Erythroblast (primary cell): ENCODE data around the gene KAZN.
"Not testable (repeated sequence)": the region's sequence is repeated elsewhere in the genome, so short reads cannot be mapped to it uniquely, and the experiment has no call there.

Experiments
- DNase-seq, 2 experiments: peaks; one replicate each; lab custom pipeline; 2025; lab: John Stamatoyannopoulos, UW
- GATA1 ChIP-seq: IDR thresholded peaks from 2 replicates; pipeline ENCODE4 v1.6.1; 2011; ENCODE audit warnings: low read depth, mild to moderate bottlenecking, control low read depth, low read length, moderate library complexity
- POLR2A ChIP-seq: IDR thresholded peaks from 2 replicates; pipeline ENCODE4 v1.6.1; 2011; ENCODE audit warnings: mild to moderate bottlenecking, low read length

The KAZN gene

DNA sequence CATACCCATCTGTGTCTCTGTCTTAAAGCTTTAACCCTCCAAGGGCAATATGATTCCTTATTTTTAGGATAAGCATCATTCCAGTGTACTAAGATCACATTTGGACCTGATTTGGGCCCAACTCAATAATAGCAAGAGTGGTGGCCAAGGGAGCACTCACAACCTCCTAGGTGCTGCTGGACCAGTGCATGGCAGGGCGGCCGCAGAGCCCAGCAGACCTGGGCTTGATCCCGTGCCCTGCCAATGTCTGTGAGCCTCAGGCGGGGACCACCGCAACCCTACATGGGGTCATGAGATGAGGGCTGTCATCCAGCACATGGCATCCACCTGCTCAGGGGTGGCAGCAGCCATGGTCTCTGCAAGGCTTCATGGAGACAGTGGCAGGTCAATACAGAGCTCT, 353.3 kb downstream of the KAZN start:
- TF ChIP-seq GATA1 (no peak), POLR2A (no peak)
- DNase-seq = no peak

DNA sequence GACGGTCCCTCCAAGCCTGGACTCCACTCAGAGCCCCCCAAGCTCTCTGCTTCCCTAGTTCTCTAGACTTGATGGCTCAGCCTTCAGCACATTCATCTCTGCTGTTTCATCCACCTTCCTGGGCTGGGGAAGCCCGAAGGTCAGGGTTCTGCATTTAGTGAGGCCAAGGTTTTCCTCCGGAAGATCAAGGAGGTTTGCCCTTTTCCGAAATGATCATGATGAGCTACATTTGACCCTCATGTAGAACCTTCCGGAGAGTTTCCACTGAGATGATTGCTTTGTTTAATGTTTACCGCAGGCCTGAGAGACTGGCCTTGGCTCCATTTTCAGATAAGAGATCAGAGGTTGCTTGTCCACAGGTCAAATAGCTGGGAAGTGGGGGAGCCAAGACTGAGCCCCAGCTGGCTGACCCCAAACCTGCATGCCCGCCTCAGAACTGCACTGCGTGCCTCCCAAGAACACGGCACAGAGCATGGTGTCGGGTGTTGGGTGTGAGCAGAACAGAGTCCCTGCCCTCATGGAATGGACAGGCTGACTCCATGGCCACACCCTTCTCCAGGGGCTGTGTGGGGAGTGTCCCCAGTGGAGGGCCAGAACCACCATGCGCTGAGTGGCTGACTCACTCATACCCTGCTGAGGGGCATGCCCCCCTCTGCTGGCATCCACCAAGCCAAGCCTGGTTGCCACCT, 354.3 kb downstream of the KAZN start:
- TF ChIP-seq GATA1 = no peak
- TF ChIP-seq POLR2A = no peak
- no peak for DNase-seq

DNA sequence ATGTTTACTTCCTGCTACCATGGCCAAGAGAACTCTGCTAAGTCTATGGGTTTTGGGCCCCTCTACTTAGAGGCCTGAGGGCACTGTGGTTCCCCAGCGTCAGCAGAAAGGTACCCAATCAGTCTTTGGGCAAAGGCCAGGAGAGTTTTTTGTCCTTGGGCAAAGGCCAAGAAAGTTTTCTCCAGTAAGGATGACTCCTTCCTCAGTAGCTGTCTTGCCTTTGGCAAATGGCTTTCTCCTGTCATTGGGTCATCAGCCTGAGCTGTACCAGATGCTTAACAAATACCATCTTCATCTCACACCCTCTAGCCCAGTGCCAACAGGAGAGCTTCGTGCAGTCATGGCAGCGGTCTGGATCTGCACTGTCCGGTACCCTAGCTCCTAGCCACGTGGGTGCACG, 355.7 kb downstream of the KAZN start:
- TF ChIP-seq POLR2A = no peak
- TF ChIP-seq GATA1 = no peak
- DNase-seq = no peak

DNA sequence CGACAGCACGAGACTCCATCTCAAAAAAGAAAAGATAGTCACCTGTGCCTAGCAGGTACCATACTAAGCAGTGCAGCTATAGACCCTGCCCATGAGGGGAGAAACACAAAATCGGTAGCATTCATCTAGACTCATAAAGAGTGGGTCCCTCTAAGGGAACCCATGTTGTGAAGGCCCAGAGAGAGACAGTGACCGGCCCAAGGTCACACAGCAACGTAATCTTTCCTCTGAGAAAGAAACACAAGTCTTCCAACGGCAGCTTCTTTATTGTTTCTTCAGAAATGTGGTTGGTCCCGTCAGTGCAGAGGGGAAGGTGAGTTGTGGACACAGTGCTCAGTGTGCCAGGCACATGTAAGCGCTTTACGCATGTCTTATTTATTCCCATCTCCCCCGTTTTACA, 356.4 kb downstream of the KAZN start:
- TF ChIP-seq GATA1 = no peak
- DNase-seq = no peak

DNA sequence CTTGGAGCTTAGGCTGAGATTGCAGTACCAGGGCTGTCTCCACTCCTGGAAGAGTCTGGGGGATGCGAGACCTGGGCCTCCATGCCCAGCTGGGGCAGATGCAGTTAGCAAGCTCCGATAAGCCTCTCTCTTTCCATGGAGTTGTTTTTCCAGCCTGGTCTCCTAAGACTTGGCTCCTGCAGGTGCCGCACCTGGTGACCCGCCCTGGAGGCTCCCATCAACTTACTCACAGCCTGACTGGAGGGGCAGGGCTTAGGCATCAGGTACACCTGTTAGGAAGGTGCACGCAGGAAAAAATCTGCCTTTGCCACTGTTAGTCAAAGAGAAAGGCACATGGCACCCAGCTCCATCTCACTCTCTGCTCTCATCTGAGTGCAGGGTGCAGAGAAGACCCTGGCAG, 356.9 kb downstream of the KAZN start:
- DNase-seq = no peak
- TF ChIP-seq POLR2A = no peak
- TF ChIP-seq GATA1 = no peak

DNA sequence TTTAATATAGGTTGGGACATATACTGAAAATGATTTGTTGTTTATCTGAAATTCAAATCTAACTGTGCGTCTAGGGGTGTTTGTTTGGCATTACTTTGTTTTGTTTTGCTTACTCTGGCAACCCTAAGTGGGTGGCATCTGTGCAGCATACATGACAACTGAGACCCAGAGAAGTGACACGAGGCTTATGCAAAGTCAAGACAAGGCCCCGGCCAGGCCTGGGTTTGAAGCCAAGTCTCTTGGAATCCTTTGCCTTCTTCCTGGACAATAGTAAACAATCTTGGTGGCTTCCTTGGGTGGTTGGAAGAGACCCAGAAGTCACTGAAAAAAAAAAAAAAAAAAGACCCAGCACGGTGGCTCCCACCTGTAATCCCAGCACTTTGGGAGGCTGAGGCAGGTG, 357.5 kb downstream of the KAZN start:
- TF ChIP-seq GATA1 = no peak
- DNase-seq = no peak

DNA sequence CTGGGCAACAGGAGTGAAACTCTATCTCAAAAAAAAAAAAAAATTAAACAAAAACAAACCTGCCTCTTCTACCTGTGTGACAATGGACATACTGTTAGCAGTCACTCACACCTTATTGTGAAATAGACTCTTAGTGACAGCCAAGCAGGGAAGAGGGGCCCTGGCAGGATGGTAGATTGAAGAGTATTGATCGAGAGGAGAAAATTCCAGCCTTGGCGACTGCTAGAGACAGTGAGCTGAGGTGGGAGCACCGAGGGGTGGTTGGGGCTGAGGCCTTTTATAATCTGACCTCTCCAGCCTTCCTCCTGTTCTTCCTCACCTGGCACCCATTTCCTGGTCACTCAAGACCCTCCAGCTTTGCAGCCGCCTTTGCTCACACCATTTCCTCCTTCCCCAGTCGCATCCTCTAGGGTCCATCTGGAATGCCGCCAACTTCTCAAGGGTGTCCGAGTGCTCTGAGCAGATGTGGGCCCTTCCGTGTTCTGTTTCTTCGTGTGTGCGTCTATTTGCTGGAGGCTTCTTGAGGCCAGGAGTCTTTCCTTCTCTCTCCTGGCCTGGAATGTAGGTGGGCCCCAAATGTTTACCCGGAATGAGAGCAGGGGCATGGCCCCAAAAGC, 358.2 kb downstream of the KAZN start:
- no peak for DNase-seq

DNA sequence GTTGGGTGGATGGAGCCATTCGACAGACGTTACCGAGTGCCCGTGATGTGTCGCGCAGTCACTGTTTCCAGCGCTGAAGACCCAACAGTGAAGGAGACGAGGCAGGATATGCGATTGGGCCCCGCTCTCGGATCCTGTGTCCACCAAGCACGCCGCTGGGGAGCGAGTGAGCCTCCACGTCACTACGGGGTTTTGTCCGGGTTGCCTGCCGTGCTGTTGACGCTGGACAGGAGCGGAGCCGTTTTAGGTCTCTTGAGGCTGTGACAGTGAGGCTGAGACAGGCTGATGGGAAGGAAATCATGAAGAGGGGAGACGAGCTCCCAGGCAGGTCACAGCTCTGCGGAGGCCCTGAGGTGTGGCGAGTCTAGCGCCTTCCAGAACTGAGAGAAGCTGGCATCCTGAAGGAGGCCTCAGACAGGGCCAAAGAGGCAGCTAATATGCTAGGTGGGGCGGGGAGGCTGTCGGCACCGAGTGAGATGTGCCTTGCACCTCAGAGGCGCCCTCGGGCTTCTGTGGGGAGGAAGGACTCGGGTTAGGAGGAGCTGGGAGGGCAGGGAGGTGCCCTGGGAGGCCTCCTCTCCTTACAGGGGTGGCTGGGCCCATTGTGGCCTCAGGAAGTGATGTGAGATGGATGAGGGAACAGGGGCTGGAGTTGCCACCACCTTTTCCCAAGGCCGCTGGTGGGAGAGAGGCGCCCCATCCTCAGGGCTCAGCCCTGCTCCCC, 359.1 kb downstream of the KAZN start:
- TF ChIP-seq GATA1 (no peak), POLR2A (no peak)
- no peak for DNase-seq

More for the DNA sequence above, 358.2 kb downstream of the KAZN start:
- TF ChIP-seq POLR2A (no peak), GATA1 (no peak)

DNA sequence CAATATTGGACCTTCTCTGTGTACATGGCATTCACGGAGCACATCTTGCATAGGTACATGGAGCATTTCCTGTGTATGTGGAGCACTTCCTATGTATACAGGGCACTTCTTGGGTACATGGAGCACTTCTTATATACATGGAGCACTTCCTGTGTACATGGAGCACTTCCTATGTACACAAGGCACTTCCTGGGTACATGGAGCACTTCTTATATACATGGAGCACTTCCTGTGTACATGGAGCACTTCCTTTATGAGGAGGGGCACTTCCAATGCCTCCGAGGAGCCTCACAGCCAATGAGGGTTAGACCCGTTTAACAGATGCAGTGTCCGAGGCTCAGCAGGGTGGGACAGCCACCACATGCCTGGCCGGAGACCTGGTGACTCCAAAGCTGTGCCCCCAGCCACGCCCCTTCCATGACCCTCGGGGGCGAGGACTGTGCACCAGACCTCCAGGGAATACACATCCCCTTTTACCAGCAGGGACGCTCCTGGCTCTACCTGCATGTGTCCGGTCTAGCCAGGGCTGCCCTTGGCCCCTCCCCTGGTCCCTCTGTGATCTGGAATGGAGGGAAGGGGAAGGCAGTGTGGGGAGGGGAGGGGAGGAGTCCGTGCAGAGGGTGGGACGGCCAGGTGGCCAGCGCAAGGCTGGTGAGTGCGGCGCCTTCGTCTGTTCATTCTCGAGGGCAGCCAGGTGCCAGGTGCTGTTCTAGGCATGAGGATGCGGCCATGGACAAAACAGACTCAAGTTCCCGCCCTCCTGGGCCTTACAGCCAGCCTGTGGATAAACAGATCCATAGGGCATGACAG, 360.0 kb downstream of the KAZN start:
- TF ChIP-seq POLR2A (no peak), GATA1 (no peak)
- DNase-seq = no peak

DNA sequence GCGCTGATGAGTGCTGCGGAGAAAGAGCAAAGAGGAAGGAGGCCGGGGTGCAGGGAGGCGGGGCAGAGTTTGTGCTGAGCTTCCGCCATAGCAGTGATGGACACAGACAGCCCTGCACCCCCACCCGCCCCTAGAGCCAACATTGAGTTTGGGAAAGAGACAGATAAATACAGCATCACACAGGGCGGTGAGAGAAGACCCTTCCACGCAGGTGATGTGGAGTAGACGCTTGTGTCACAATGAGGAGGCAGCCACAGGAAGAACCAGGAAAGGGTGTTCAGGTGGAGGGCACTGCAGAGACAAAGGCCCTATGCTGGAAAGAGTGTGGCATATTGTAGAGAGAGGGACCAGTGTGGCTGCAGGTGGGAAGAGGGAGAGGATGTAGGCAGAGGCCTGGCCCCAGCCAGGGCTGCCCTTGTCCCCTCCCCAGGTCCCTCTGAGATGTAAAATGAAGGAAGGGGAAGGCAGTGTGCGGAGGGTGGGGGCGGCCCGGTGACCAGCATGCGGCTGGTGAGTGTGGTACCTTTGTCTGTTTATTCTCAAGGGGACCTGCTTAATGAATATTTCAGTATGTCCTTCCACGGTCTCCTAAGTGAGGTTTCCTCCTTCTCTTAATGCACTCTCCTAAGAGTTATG, 360.7 kb downstream of the KAZN start:
- no peak for DNase-seq
- no peak for TF ChIP-seq GATA1
- no peak for TF ChIP-seq POLR2A

DNA sequence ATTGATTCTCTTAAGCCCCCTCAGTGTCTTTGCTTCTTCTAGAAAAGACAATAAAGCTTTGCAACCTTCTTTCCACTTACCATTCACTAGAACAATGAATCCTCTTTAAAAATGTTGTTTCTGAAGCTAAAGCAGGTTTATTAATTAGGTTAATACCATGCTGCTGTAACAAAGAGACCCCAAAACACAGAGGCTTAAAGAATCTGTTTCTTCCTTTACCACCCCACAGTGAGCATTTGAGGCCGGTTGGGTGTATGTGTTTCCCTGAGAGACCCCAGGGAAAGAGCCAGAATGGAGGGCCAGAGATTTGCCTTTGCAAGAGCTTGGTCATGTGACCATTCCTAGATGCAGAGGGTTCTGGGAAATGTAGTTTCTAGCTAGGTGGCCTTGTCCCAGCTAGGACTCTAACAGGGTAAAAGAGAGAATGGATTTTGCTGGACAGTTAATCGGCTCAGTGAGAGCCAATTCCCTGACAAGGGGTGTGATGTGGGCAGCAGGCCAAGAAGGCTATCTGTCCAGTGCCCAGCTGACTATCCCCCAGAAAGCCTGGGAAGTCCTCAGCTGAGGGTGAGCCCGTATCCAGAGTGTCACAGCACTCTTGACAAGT, 363.3 kb downstream of the KAZN start:
- TF ChIP-seq GATA1 = no peak
- no peak for TF ChIP-seq POLR2A
- DNase-seq = no peak

DNA sequence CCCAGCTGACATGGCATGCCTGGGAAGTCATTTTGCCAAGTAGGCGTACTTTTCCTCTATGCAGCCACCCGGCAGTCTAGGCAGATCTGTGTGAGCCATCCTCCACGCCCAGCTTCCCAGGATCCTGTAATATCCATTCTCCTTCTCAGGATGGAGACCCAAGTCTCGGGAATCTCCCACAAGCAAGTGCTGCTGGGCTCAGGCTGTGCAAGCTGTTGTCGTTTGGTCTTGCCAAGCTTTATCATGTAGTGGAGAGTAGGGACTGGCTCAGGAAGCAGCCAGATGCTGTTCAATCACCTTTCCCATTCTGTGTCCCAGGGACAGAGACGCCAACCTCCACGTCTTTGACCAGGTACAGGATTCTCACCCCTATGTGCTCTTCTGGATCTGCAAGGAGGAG, 363.9 kb downstream of the KAZN start:
- TF ChIP-seq POLR2A (no peak), GATA1 (no peak)
- no peak for DNase-seq

DNA sequence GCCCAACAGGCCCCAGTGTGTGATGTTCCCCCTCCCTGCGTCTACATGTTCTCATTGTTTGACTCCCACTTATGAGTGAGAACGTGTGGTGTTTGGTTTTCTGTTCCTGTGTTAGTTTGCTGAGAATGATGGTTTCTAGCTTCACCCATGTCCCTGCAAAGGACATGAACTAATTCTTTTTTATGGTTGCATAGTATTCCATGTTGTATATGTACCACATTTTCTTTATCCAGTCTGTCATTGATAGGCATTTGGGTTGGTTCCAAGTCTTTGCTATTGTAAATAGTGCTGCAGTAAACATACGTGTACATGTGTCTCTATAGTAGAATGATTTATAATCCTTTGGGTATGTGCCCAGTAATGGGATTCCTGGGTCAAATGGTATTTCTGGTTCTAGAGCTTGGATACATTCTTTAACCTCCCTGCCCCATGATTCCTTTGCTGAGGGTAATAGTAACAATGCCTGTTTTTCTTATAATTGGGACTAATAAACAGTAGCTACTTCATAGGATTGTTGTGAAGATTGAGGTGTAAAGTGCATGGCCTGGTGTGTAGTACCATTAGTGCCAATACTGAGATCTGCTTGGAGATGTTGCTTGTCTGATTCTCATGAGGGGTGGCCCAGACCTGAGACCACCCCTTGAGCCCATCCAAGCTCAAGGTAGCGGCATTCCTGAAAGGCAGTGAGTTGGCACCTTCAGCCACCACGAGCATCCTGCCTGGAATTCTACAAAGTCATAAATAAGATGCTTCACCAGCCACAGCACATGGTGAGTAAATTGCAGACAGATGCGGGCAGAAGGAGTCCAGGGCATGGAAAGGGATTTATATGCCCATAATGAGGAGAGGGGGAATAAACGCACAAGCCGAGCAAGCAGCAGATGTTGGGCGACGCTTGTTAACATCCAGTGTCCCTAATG, 365.6 kb downstream of the KAZN start:
- DNase-seq = not testable (repeated sequence)
